Retinal pigment epithelial cell (primary cell): ENCODE measurements around the gene UBTF.

Experiments used
- DNase-seq: peaks from one replicate; pipeline ENCODE4 v3.0.0-alpha.2; 2010; ENCODE audit warnings: low read depth
- H3K4me3 ChIP-seq: 2 replicates; pipeline ENCODE4 v1.5.1; 2011; ENCODE audit warnings: mild to moderate bottlenecking, low read length, control low read depth, moderate library complexity
- CTCF ChIP-seq: conservative IDR thresholded peaks from 2 replicates; pipeline ENCODE4 v1.5.1; 2011; ENCODE audit warnings: low read depth, low read length, control low read depth, inconsistent platforms

Gene UBTF

DNA sequence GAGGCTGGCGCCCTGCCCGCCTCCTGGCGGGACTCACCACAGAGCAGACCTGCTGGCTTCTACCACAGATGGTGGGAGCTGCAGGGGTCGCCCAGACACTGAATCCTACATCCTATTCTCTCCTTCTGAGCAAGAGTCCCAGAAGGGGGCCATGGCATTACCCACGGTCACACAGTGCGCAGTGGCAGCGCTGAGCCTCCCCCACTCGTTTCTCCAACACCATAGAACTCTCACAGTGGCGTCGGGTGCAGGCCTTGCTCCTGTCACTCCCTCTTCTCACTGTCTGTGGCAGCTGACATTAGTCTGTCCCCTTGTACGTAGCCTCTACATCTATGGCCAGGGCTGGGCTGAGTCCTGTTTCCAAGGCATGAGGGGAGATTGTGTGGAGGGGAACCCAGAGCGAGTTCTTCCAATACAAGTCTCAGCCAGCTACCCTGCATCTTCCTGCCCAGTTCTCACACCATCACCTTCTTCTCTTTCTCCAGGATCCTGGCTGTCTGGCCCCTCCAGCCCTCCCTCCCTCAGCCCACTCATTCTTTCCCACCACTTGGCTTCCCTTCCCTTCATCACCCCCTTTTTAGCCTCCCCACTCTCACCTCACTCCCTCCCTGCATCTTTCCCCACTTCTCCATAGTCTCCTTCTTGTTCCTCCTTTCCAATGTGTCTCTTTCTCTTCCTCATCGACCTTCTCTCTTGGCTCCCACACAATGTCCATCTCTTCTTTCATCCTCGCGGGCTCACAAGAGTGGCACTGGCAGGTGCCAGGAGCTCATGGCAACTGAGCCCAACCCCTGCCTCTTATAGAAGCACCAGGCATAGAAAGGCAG is 5.9 kb downstream of the UBTF start:
- DNase-seq = no peak
- TF ChIP-seq CTCF = no peak
- no peak overlapping the region for H3K4me3 ChIP-seq

DNA sequence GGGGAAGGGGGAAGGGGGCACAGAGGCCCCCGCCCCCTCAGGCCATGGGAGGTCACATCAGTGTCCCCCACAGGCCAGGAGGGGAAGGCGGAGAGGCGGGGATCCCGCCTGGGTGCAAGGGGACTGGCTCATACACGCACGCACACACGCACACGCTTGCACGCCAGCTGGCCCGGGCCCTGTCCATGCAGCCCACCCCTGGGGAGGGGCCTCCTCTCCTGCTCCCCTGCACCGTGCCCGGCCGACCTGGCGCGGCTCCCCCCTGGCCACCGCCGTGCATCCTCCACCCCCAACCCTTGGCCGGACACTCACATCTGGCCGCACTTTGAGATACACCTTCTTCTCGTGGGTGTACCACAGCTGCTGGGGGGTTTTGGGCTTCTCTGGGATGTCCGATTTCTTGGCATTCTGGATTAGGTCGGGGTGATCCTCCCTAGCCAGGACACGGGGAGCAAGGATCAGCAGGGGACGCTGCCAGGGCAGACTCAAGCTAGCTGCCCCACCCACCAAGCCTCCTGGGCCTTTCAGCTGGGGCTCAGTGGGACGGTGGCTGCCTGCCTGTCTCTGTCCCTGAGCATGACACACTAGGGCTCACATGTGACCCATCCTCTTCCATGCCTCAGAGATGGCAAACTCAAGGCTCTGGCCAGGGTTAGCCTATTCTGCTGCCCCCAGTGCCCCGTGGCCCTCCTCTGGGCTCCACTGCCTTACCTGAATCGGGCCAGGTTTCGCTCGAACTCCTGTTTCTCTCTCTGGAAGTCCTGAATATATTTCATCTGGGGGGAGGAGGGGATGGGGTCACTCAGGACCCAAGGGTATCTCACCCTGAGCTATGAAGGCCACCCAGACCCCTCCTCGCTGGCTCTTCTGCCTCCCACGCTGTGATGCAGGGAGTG is 6.7 kb downstream of the UBTF start:
- TF ChIP-seq CTCF = no peak
- no peak for DNase-seq
- no peak overlapping the region for H3K4me3 ChIP-seq

DNA sequence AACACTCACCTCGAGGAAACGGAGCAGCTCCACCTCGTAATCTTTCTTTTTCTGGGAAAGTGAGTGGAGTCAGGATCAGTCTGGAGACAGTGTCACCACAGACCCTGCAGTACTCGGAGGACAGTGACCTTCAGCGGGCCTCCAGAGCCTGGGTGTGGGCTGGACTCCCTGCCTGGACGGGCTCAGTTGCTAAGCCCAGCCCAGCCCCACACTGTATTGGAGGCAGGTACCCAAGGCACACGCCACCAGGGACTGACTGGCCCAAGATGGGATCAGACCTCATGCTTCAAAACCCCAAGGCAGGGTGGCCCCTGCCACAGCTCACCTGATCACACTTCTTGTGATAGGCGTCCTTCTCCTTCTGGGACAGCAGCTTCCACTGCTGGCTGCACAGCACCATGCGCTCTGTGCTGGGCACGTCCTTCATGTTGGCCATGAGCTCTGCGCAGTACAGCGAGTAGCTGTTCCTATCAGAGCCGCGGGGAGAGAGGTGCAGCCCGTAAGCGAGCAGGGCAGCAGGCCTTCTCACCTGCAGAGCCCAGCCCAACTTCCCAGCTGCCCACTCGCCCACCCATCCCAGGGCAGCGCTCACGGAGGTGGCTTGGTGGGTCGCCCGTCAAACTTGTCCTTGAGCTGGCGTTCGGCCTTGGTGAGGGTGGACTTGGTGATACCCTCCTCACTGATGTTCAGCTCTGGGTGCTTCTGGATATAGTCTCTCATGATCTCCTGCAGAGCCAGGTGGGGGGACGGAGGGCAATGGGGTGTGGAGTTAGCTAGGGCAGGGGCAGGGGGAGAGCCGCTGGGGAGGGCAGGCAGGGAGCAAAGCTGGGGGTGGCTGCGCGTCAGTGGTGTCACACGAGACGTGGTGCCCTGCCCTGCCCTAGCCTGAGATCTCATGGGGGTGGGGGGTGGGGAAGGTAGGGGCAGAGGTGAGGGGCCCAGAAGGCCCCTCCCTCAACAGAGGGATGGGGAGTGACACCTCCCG is 7.9 kb downstream of the UBTF start:
- no peak overlapping the region for H3K4me3 ChIP-seq
- no peak for DNase-seq

GRCh38 chr17:44210342-44211192 is 8.9 kb downstream of the UBTF start:
- H3K4me3 ChIP-seq = no peak overlapping the region
- peak; percentile 51 for DNase-seq

More for the DNA sequence above, 7.9 kb downstream of the UBTF start:
- TF ChIP-seq CTCF = no peak

GRCh38 chr17:44209786-44210341 is 9.6 kb downstream of the UBTF start:
- no peak overlapping the region for H3K4me3 ChIP-seq
- TF ChIP-seq CTCF = no peak
- no peak for DNase-seq

More at GRCh38 chr17:44210342-44211192, 8.9 kb downstream of the UBTF start:
- TF ChIP-seq CTCF = peak; percentile 92
